LNCaP clone FGC (cell line): ENCODE data around the gene GHR.
"Not testable (repeated sequence)": the region's sequence is repeated elsewhere in the genome, so short reads cannot be mapped to it uniquely, and the experiment has no call there.

ENCODE experiments used
- DNase-seq: peaks from one replicate; pipeline ENCODE4 v3.0.0-alpha.2; 2011; ENCODE audit warnings: low read depth
- H3K4me3 ChIP-seq: 2 replicates; pipeline ENCODE4 v1.5.1; 2011; ENCODE audit warnings: mild to moderate bottlenecking, low read depth, low read length, control low read depth
- TF ChIP-seq, protein P1 (sequence below): IDR thresholded peaks from 2 replicates; pipeline ENCODE4 v1.5.1; 2012; ENCODE audit warnings: mild to moderate bottlenecking; ENCODE audit not compliant: control insufficient read depth, insufficient read depth; ENCODE audit errors: extremely low read depth

GHR gene

DNA sequence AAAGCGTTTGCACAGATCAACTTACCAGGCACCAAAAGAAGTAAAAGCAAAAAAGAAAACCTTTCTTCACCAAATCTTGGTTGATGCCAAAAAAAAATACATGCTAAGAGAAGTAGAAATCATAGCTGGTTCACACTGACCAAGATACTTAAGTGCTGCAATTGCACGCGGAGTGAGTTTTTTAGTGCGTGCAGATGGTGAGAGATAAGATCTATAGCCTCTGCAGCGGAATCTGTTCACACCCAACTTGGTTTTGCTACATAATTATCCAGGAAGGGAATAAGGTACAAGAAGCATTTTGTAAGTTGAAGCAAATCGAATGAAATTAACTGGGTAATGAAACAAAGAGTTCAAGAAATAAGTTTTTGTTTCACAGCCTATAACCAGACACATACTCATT is 297.0 kb downstream of the GHR start:
- H3K4me3 ChIP-seq: no peak overlapping the region
- TF ChIP-seq, protein P1, sequence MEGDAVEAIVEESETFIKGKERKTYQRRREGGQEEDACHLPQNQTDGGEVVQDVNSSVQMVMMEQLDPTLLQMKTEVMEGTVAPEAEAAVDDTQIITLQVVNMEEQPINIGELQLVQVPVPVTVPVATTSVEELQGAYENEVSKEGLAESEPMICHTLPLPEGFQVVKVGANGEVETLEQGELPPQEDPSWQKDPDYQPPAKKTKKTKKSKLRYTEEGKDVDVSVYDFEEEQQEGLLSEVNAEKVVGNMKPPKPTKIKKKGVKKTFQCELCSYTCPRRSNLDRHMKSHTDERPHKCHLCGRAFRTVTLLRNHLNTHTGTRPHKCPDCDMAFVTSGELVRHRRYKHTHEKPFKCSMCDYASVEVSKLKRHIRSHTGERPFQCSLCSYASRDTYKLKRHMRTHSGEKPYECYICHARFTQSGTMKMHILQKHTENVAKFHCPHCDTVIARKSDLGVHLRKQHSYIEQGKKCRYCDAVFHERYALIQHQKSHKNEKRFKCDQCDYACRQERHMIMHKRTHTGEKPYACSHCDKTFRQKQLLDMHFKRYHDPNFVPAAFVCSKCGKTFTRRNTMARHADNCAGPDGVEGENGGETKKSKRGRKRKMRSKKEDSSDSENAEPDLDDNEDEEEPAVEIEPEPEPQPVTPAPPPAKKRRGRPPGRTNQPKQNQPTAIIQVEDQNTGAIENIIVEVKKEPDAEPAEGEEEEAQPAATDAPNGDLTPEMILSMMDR: no peak
- no peak for DNase-seq

DNA sequence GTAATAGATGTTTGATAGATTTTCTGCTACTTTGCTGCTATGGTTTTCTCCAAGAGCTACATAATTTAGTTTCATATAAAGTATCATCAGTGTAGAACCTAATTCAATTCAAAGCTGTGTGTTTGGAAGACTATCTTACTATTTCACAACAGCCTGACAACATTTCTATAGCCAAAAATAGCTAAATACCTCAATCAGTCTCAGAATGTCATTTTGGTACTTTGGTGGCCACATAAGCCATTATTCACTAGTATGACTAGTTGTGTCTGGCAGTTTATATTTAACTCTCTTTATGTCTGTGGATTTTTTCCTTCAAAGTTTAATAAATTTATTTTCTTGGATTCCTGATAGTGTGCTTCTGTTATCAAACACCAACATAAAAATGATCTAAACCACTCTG is 298.2 kb downstream of the GHR start:
- TF ChIP-seq, protein P1: no peak

DNA sequence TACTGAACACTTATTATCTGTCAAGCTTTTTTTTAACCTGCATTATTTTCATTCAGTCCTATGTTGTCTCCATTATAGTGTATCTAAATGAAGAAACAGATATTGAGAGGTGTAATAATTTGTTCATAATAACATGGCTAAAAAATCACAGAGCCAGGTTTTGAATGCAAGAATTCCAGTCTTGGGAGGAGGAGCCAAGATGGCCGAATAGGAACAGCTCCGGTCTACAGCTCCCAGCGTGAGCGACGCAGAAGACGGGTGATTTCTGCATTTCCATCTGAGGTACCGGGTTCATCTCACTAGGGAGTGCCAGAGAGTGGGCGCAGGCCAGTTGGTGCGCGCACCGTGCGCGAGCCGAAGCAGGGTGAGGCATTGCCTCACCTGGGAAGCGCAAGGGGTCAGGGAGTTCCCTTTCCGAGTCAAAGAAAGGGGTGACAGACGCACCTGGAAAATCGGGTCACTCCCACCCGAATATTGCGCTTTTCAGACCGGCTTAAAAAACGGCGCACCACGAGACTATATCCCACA is 311.4 kb downstream of the GHR start:
- DNase-seq, H3K4me3 ChIP-seq: not testable (repeated sequence)

More for the DNA sequence above, 298.2 kb downstream of the GHR start:
- H3K4me3 ChIP-seq: no peak overlapping the region
- no peak for DNase-seq

DNA sequence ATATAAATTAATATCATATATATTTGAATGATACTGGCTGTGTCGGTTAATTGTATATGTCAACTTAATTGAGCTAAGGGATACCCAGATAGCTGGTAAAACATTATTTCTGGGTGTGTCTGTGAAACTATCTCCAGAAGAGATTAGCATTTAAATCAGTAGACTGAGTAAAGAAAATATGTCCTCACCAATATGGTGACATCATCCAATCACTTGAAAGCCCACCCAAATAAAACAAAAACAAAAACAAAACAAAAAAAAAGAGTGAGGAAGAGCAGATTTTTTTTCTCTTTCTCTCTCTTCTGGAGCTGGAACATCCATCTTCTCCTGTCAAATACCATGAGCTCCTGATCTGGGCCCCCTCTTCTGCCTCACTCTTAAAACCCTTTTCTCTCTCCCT is 317.7 kb downstream of the GHR start:
- DNase-seq: no peak
- no peak overlapping the region for H3K4me3 ChIP-seq
- TF ChIP-seq, protein P1: no peak

DNA sequence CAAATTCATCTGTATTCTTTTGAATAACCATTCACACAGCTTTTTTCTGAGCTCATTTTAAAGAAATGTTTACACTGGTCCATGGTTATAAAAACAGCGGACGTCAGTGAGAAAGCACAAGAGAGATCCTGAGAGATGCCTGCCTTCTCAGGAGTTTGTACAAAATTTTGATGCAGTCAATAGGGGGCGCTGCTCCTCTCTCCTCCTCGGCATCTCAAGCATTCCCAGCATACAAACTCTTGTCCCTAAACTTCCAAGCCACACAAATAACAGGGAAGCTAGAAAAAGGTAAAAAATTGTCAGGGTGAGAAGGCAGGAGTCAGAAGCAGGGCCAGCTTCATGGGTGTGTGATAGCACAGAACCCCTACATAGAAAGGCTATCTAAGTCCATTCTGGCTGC is 322.2 kb downstream of the GHR start:
- DNase-seq: no peak
- TF ChIP-seq, protein P1: peak; percentile 21; the same call in 1 of the 2 replicates

DNA sequence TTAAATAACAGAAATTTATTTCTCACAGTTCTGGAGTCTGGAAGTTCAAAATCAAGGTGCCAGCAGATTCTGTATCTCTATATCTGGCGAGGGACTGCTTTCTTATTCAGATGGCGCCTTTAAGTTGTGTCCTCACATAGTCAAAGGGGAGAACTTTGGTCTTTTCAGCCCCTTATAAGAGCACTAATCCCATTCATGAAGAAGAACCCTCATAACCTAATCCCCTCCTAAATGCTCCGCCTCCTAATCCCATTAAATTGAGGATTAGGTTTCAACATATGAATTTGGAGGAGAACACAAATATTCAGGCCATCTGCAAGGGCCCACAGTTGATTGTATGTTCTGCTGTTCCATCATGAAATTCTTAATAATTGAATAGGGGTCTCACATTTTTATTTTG is 322.6 kb downstream of the GHR start:
- H3K4me3 ChIP-seq: no peak overlapping the region
- DNase-seq: no peak
- TF ChIP-seq, protein P1: no peak

More for the DNA sequence above, 322.2 kb downstream of the GHR start:
- H3K4me3 ChIP-seq: no peak overlapping the region

DNA sequence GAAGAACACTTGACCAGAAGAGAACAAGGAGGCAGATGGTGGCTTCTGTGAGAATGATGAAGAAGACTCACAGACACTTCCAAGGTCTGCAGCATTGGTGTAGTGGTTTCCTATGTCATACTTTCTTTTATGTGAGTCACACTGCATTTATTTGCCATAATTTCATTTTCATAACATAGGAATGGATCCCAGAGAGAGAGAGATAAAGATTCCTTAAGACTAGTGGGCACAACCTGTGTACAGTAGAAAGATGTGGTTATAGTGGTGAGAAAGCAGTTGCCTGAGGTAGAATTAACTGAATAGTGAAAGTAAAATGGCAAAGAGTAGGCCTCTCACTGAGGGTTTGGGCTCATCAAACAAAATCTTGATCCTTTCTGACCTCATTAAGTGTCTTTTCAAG is 325.8 kb downstream of the GHR start:
- TF ChIP-seq, protein P1: no peak
- H3K4me3 ChIP-seq: no peak overlapping the region
- DNase-seq: no peak
